Stimulated activated effector memory CD8-positive, alpha-beta T cell treated with anti-CD3 and anti-CD28 coated beads, Interleukin-12 subunit alpha, Interleukin-12 subunit beta, amount 100 ng/mL, for 72 hours (primary cell): ENCODE measurements around the gene UBA52.

Source experiments
- ATAC-seq: fragments of 150-1000 bp; cut with Tn5 transposase; 2 replicates; pipeline ENCODE4 v1.10.0; 2021
- DNase-seq, 2 donors: peaks; one replicate each; pipeline ENCODE4 v3.0.0; 2021 to 2022; ENCODE audit warnings: low spot score in 2 of 2
- H3K27ac Mint-ChIP-seq: one replicate; pipeline ENCODE4 v1.8.0; 2022; ENCODE audit warnings: mild to moderate bottlenecking, mixed read lengths
- H3K36me3 Mint-ChIP-seq: one replicate; pipeline ENCODE4 v1.8.0; 2022; ENCODE audit warnings: mild to moderate bottlenecking, mixed read lengths
- H3K4me1 Mint-ChIP-seq: one replicate; pipeline ENCODE4 v1.8.0; 2022; ENCODE audit warnings: mixed read lengths
- H3K4me3 Mint-ChIP-seq: one replicate; pipeline ENCODE4 v1.8.0; 2022; ENCODE audit warnings: mild to moderate bottlenecking, mixed read lengths
- H3K9me3 Mint-ChIP-seq: one replicate; pipeline ENCODE4 v1.8.0; 2022; ENCODE audit warnings: mixed read lengths

UBA52 gene

GRCh38 chr19:18541258-18541991 is 30.2 kb upstream of the UBA52 start:
- Mint-ChIP-seq H3K9me3 (no peaks in the 10 kb centered on the region), H3K4me3 (peak overlapping the region; percentile 94), H3K27ac (peak overlapping the region; percentile 97), H3K36me3 (peaks cover 82% of the 10 kb centered on the region), H3K4me1 (peaks cover 32% of the 10 kb centered on the region)
- DNase-seq: no peak
- ATAC-seq: peak; percentile 43

GRCh38 chr19:18541992-18542940 is 29.4 kb upstream of the UBA52 start:
- ATAC-seq (no peak), DNase-seq (no peak)
- peak overlapping the region; percentile 97 for H3K27ac Mint-ChIP-seq
- H3K36me3 Mint-ChIP-seq: peaks cover 74% of the 10 kb centered on the region
- peak overlapping the region; percentile 94 for H3K4me3 Mint-ChIP-seq
- H3K4me1 Mint-ChIP-seq: peaks cover 32% of the 10 kb centered on the region
- no peaks in the 10 kb centered on the region for H3K9me3 Mint-ChIP-seq

- Mint-ChIP-seq H3K4me3 (peak within 1 kb of the TSS; percentile 94), H3K27ac (peak within 1 kb of the TSS; percentile 97), H3K9me3 (no peaks in the 10 kb centered on the region), H3K36me3 (peaks cover 65% of the 10 kb centered on the region), H3K4me1 (peaks cover 32% of the 10 kb centered on the region)
- ATAC-seq (peak; percentile 94), DNase-seq (peak; percentile 92 to 98)
These were observed 28.5 kb upstream of the UBA52 start, which contains the start of gene FKBP8 for GRCh38 chr19:18542941-18543813. FKBP8 (minus strand) TSS chr19:18543573; CDS start chr19:18541970, 1,603 bp downstream.

DNA sequence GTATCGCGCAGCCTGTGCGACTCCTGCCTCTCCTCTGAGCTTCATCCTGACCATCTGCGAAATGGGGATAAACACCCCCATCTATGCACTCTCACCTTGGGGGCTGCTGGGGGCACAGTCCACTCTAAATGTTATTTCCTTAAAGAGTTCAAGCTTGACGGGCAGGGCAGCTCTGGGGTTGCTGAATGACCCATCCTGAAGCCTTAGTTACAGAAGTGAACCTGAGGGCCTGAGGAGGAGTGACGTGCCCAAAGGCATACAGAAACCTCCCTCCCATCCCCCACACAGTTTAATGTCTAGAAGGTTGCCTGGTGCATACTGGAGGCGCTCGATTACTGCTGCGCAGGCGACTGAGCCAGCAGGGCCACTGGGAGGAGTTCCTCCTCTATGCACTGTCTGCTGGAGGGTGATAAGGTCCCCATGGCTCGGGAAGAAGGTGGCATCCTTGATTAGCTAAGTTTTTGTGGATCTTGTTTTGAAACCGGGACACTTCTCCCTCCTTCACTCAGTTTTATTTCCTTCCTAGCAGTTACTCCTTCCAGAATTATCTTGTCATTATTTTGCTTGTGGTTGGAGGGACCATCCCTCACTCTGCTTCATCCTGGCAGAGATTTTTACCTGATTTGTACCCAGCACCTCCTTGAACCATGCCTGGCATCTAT is 27.7 kb upstream of the UBA52 start:
- Mint-ChIP-seq H3K27ac (peak overlapping the region; percentile 97), H3K4me3 (peak overlapping the region; percentile 94), H3K4me1 (peaks cover 32% of the 10 kb centered on the region), H3K36me3 (peaks cover 57% of the 10 kb centered on the region), H3K9me3 (no peaks in the 10 kb centered on the region)
- DNase-seq (peak; percentile 72 to 89), ATAC-seq (peak; percentile 91)

DNA sequence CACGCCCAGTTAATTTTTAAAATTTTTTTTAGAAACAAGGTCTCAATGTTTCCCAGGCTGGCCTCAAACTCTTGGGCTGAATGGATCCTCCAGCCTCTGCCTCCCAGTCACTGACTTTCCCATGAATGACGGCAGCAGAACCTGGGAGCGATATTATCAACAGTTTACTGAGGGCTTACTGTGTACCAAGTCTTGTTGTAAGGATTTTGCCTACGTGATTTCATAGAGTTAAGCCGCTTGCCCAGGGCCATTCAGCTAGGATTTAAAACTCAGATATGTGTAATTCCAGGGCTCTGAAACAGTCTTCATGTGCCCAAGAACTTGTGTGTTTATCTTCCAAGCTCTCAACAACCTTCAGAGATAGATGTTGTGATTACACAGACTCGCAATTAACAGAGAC is 20.0 kb upstream of the UBA52 start:
- Mint-ChIP-seq H3K9me3 (no peaks in the 10 kb centered on the region), H3K27ac (no peak overlapping the region), H3K36me3 (no peaks in the 10 kb centered on the region), H3K4me1 (no peaks in the 10 kb centered on the region), H3K4me3 (no peak overlapping the region)
- ATAC-seq (no peak), DNase-seq (no peak)

DNA sequence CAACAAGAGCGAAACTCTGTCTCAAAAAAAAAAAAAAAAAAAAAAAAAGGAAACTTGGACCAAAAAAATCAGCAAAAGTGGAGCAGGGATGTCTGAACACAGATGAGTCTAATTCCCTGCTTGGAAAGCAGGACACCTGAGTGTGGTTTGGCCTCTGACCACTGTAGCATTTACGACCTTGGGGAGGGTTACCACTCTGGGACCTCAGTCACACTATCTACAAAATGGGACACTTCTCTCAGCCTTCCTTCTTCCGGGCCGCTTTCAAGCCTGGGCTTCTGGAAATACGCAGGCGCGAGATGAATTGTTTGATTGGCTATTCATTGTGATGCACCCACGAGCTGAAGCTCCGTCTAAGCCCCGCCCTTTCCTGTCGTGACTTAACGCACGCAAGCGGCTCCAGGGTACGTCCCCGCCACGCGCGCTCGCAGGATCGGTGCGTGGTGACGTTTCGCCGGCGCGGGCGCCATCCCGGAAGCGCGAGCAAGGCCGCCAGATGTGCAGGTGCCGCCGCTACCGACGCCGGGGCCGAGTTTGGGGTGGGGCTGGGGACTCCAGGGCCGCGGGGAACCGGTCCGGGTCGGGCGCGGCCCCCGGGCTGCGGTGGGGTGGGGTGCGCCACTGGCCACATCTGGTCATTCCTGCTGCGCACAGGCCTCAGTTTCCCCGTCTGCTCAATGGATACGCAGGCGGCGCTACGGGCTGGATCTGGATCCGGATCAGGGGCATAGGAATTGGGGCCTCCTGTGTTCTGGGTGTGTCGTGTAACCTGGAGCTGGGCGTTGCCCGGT is 14.1 kb upstream of the UBA52 start, which contains the start of gene KXD1:
KXD1 (plus strand) TSS at position 460 of the 791 bp plus-strand sequence. CDS start 4,187 bp downstream, outside the sequence.
- Mint-ChIP-seq H3K27ac (peak within 1 kb of the TSS; percentile 93), H3K4me1 (peaks cover 27% of the 10 kb centered on the region), H3K36me3 (peaks cover 40% of the 10 kb centered on the region), H3K9me3 (no peaks in the 10 kb centered on the region), H3K4me3 (peak within 1 kb of the TSS; percentile 84)
- ATAC-seq (peak; percentile 99), DNase-seq (peak; percentile 89 to 96)

DNA sequence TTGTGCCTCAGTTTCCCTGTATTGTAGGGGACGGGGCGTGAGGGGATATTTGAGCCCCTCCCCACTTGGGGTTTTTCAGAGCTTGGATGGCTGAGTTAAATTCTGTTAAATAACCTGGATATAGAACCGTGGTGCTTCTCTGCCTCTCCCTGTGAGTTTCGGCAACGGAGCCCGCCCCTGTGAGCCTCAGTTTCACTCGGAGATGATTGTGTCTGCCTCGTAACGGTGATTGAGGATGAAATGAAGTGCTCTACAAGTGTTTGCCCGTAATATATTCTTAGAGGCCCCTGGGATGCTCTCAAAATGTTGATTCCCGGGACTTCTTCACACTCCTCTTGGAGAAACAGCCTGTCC is 13.5 kb upstream of the UBA52 start:
- H3K4me3 Mint-ChIP-seq: peak overlapping the region; percentile 84
- H3K4me1 Mint-ChIP-seq: peaks cover 27% of the 10 kb centered on the region
- DNase-seq (no peak), ATAC-seq (peak; percentile 5)
- peaks cover 46% of the 10 kb centered on the region for H3K36me3 Mint-ChIP-seq
- H3K9me3 Mint-ChIP-seq: no peaks in the 10 kb centered on the region
- peak overlapping the region; percentile 93 for H3K27ac Mint-ChIP-seq

GRCh38 chr19:18558604-18559003 is 13.1 kb upstream of the UBA52 start:
- DNase-seq: no peak
- Mint-ChIP-seq H3K27ac (peak overlapping the region; percentile 93), H3K4me1 (peaks cover 27% of the 10 kb centered on the region), H3K4me3 (peak overlapping the region; percentile 84), H3K9me3 (no peaks in the 10 kb centered on the region), H3K36me3 (peaks cover 50% of the 10 kb centered on the region)
- no peak for ATAC-seq

DNA sequence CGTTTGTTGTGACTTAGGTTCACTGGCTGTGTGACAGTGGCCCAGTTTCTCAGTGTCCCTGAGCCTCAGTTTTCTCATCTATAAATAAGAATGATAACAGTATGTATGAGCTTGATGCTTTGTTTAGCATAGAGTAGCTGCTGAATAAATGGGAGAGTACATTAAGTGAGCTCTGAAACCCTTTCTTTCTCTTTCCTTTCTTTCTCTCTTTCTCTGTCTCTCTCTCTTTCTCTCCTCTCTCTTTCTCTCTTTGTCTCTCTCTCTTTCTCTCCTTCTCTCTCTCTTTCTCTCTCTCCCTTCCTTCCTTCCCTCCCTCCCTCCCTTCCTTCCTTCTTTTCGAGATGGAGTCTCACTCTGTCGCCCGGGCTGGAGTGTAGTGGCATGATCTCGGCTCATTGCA is 12.0 kb upstream of the UBA52 start:
- H3K36me3 Mint-ChIP-seq: peaks cover 61% of the 10 kb centered on the region
- peak overlapping the region; percentile 93 for H3K27ac Mint-ChIP-seq
- no peak for ATAC-seq

DNA sequence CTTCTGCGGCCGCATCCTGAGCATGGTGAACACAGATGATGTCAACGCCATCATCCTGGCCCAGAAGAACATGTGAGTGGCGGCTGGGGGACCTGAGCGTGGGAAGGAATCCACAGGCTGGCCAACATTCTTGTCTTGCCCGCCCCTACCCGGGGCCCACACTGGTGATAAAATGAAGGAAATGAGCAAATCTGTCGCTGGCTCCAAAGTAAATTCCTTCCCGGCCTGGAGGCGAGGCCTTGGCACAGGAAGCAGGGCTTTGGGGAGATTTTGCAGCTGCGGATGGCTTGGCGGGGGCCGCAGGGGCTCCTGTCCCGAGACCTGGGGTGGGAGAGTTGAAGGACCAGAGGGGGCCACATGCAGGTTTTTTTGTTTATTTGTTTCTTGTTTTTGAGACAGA is 9.6 kb upstream of the UBA52 start:
- Mint-ChIP-seq H3K27ac (no peak overlapping the region), H3K4me1 (peaks cover 27% of the 10 kb centered on the region), H3K36me3 (peaks cover 85% of the 10 kb centered on the region), H3K4me3 (no peak overlapping the region), H3K9me3 (no peaks in the 10 kb centered on the region)
- ATAC-seq (no peak), DNase-seq (no peak)

More for the DNA sequence above, 12.0 kb upstream of the UBA52 start:
- H3K4me1 Mint-ChIP-seq: peaks cover 27% of the 10 kb centered on the region
- peak overlapping the region; percentile 84 for H3K4me3 Mint-ChIP-seq
- H3K9me3 Mint-ChIP-seq: no peaks in the 10 kb centered on the region
- DNase-seq: no peak

- H3K27ac Mint-ChIP-seq: no peak overlapping the region
- no peaks in the 10 kb centered on the region for H3K9me3 Mint-ChIP-seq
- DNase-seq (no peak), ATAC-seq (no peak)
- H3K4me1 Mint-ChIP-seq: peaks cover 9% of the 10 kb centered on the region
- no peak overlapping the region for H3K4me3 Mint-ChIP-seq
- H3K36me3 Mint-ChIP-seq: peaks cover 100% of the 10 kb centered on the region
These were observed 4.7 kb upstream of the UBA52 start for GRCh38 chr19:18566953-18567352.

- H3K9me3 Mint-ChIP-seq: no peaks in the 10 kb centered on the region
- H3K27ac Mint-ChIP-seq: no peak overlapping the region
- H3K36me3 Mint-ChIP-seq: peaks cover 100% of the 10 kb centered on the region
These were observed 3.3 kb upstream of the UBA52 start for GRCh38 chr19:18568367-18568766.

DNA sequence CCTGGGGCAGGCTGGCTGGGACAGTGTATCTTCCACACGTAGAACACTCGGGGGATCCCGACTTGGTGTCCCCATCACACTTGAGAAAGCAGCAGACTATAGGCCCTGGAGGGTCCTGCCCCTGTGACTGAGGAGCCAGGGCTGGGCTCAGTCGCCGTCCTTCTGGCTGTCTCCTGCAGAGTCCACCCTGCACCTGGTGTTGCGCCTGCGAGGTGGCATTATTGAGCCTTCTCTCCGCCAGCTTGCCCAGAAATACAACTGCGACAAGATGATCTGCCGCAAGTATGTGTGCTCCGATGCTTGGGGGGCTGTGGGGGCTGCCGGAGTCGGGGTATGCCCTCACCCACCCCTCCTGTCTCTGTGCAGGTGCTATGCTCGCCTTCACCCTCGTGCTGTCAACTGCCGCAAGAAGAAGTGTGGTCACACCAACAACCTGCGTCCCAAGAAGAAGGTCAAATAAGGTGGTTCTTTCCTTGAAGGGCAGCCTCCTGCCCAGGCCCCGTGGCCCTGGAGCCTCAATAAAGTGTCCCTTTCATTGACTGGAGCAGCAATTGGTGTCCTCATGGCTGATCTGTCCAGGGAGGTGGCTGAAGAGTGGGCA is 3.1 kb downstream of the UBA52 start:
- no peaks in the 10 kb centered on the region for H3K9me3 Mint-ChIP-seq
- no peak for DNase-seq
- H3K4me3 Mint-ChIP-seq: no peak overlapping the region
- no peak for ATAC-seq
- peak overlapping the region; percentile 54 for H3K27ac Mint-ChIP-seq
- H3K36me3 Mint-ChIP-seq: peaks cover 88% of the 10 kb centered on the region
- H3K4me1 Mint-ChIP-seq: peaks cover 37% of the 10 kb centered on the region

More at GRCh38 chr19:18568367-18568766, 3.3 kb upstream of the UBA52 start:
- peaks cover 21% of the 10 kb centered on the region for H3K4me1 Mint-ChIP-seq
- H3K4me3 Mint-ChIP-seq: no peak overlapping the region
- DNase-seq: no peak
- ATAC-seq: no peak
